Stimulated activated CD8-positive, alpha-beta memory T cell treated with anti-CD3 and anti-CD28 coated beads, Interleukin-15, amount 100 ng/mL, for 24 hours (primary cell): ENCODE data around the gene DIAPH2.
"Not testable (repeated sequence)": the region's sequence is repeated elsewhere in the genome, so short reads cannot be mapped to it uniquely, and the experiment has no call there.

Experiments used
- DNase-seq: peaks from one replicate; pipeline ENCODE4 v3.0.0-alpha.2; 2020; ENCODE audit warnings: low read depth

DIAPH2 gene

DNA sequence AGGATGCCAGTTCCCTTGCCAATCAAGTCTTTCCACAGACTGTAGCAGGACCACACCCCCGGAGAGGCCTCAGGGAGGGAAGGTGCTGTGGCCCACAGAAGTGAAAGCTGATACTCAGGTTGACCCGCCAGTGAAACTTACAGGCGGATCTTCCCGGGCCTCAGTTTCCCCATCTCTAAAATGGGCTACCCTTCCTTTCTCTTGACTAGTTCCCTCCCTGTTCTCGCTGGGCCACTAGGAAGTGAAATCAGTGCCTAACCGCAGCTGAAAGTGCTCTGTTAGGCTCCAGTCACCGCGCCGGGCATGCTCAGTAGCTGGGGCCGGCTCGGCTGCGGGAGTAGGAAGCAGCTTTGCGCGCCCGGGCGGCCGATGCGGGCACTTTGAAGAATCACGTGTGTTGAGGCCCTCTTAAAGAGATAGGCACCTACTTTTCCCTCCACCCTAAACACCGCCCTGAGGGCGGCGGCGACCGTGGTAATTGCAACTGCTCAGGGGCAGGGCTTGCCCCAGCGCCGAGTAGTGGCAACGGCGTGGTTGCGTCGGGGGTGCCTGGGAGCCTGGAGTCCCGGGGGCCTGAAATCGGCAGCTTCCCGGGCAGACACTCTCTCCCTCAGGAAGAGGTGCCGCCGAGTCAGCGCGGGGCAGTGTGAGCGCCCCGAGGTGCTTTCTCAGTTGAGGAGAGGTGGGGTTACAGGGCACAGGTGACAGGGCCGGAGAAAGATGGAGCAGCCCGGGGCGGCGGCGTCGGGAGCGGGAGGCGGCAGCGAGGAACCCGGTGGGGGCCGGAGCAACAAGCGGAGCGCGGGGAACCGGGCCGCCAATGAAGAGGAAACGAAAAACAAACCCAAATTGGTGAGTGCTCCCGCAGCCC is at the start of gene DIAPH2:
TSS of gene DIAPH2 (plus strand) at position 504 of the 871 bp plus-strand sequence.
- peak; percentile 23 for DNase-seq

DNA sequence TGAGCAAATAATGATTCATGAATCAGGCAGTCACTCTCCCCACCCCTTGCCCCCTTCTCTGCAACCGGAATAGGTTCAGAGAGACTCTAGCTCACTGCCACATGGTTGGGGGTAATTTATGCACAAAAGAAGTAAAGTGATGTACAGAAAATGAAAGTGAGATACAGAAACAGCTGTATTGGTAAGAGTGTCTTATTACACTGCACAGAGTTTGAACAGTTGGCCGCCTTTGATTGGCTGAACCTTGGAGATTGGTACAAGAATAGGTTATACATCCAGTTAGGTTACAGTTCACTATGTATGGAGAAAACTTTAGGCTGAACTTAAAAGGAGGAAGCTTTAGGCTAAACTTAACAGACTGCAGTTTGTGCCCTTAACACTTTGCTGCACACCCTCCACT is 34.6 kb upstream of the DIAPH2 start:
- DNase-seq = no peak

DNA sequence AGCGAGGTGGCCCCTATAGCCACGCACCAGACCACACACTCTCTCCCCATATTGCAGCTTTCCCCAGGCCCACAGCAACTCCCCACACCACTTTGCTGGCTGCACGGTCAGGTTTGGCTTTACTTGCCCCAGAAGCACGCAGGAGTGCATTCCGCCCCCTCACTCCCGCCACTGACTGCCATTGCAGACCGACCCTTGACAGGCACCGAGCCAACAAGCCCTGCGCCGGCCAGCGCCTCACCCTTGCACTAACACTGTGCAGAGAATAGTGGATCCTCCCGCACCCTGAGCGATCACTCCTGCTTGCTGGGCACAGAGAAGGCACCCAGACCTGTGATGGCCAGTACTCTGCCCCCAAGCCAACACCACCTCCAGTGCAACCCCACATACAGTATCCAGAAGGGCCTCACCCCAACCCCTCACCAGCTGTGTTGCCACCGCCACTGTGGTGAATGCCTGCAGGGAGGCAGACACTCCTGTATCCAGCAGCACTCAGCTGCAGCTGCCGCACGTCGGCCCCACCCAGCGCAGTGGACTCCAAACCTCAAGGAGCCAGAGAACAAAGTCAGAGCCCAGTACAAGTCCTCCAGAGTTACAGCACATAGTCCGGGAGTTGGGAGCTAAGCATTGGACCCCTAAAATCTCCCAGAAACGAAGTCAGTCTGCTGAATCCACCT is 28.6 kb upstream of the DIAPH2 start:
- no peak for DNase-seq

DNA sequence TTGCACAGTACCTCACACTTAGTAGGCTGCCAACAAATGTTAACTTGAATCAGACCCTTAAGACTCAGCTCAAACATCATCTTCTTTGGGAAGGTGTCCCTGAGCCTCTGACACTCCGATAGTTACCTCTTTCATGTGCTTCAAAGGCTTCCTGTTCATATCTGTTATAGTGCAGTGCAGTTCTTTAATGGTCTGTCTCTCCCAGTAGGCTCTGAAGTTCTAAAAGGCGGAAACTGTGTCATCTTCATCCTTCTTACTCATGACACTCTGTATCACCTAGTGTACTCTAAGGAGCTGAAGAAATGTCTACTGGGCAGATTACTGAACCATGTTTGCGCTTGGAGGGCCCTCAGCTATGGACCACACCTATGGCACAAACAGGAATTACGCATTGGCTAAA is 2.1 kb upstream of the DIAPH2 start:
- no peak for DNase-seq

DNA sequence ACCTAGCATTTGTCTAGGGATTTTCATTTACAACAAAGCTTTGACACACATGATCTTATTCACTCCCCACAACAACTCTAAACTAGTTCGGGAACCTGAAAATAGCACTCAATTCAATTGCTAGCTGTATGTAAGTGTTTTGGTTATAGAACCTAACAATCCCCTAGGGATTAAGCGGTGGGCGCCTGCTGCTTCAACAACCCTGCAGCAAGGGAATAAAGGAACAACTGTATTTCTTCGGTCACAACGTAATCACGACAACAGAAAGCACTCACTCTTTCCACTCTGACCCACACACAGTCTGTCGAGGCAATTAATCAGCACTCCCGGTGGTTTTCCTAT is 674 bp upstream of the DIAPH2 start:
- DNase-seq = no peak

DNA sequence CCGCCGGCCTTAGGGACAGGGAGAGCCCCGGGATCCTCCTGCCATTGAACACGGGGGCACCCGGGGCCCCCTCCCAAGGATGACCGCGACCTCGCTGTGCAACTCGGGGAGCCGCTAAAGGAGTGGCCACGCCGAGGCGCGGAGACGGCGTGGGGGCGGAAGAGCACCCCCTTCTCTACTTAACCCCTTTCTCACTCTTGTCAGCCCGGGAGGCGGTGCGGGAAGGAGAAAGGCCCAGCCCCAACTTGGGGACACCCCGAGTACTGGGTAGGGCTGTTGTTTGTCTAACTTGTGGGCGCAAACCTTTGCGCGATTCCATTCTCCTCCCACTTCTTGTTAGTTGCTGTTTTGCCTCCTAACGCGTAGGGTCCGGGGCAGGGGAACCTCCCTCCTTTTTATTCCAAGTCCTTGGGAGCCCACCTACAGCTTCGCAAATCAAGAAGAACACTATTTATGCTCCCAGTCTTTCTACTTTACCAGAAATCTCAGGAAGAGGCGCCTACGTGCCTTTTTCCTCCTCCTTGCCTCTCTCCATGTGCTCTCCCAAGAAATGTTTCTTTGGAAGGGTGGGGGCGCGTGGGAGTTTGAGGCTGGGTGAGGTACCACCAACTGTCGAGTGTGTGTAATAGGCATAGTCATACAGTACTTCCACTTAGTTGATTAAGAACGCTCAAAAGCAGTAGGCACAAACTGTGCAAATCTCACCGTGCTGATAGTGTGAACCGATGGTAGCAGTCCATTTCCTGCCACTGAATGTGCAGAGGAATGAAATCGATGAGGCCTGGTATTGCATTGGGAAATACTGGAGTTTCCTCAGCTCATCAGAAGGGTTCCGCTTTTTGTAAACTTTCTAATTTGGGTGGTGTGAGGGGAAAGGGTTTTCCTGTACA is 813 bp downstream of the DIAPH2 start:
- peak; percentile 1 for DNase-seq

DNA sequence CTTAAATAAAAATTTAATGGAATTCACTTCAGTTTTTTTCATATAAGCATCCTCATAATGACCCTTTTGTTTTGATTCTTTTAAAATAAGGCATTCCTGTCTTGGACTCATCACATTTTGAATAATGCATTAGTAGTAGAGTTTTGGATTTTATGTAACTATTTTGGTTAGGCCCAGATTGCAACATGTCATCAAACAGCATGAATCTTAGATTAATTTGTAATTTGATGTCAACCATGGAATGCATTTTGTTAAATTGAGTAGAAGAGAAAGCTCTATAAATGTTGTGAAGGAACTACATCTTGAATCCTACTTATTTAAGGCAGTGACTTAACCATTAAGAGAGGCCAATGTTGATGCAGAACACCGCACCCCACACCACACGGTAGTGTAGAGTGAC is 3.1 kb downstream of the DIAPH2 start:
- no peak for DNase-seq

DNA sequence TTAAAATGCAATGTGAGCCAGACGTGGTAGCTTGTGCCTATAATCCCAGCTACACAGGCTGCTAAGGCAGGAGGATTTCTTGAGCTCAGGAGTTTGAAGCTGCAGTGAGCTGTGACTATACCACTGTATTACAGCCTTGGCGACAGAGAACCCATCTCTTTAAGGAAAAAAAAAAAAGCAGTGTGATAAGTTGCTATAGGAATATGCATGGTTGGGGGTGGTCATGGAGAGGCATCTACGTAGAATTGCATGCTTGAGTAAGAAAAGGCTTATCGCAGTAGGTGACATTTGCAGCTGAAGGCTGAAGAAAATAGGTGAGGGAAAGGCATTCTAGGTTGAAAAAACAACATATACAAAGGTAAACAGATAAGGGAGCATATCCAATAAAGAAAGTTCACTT is 4.1 kb downstream of the DIAPH2 start:
- DNase-seq = no peak

DNA sequence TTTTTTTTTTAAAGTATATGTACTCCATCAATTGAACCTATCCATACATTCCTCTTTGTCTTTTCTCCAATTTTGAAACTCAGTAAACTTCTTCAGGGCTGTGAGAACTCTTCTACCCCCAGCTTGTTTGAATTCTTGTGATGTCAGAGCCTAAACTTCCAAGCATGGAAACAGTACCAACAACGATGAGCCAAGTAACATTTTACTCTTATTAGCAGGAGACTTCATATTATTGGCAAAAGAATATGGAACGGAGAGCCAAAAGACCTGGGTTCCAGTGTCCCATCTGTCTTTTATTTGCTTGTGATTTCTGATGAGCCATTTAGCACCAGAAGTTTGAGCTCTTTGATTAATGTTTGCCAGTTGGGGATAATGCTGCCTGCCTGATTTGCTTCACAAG is 5.3 kb downstream of the DIAPH2 start:
- DNase-seq = no peak

DNA sequence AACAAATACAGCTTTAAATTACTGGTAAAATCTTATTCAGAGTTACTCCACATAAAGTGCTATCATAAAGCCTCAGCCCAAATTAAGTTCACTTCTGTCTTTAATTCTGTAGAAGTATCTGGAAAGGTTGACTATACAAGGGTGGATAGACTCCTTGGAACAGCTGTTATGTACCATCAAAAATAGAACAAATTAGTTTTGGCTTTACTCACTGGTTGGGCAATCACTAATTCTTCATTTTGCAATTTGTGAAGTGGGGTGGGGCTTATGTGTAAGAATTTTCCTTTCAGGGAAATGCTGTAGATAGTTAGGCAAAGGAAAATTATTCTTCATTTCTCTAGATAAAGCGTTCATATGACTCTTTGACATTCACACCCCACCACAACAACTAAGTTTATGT is 7.8 kb downstream of the DIAPH2 start:
- no peak for DNase-seq

DNA sequence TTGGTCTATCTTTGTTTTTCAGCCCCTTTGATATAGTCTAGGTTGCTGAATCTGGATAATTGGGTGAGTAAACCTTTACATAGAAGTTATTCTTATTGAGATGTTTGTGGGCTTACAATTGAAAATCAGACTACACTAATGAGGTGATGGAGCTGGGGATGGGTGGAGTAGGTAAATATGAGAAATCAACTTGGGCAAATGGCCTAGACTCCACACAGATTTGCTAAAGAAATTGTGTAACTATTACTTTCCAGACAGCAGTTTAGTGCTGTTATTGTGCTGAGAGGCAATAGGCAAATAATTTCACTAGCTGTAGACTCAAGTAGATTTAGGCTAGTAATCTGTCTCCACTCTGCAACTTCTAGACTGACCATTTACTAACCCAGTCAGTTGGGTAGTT is 8.2 kb downstream of the DIAPH2 start:
- DNase-seq = no peak

DNA sequence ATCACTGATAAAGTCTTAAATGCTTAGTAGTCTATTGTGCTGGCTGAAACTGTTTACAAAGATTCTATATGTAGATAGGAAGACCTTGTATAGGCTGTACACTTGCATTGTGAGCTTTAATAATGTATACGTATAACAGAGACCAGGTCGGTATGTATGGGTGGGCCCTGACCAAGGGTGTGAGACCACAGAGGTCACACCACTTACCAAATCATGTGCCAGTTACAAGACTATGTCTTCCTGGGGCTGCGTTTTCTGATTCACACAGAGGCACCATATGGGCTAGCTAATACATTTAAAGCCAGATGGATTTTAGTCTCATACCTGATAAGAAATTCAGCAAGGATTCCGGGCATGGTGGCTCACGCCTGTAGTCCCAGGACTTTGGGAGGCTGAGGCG is 8.8 kb downstream of the DIAPH2 start:
- no peak for DNase-seq

DNA sequence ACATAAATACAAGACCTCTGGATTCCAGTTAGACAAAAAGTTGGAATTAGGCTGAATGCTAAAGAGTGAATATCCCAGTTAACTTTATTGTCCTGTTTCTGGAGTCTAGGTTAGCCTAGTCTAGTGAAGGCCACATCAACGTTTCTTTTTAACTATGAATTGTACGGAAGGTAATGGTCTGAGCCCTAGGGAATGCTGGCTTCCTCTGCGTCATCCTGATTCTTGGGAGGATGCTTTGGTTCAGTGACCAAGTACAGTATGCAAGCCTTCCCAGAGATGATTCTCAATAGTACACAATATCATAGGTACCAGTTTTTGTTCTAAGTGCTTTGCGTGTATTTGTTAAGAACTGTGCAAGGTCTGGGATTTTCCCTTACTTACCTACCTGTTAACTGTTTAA is 11.8 kb downstream of the DIAPH2 start:
- no peak for DNase-seq

DNA sequence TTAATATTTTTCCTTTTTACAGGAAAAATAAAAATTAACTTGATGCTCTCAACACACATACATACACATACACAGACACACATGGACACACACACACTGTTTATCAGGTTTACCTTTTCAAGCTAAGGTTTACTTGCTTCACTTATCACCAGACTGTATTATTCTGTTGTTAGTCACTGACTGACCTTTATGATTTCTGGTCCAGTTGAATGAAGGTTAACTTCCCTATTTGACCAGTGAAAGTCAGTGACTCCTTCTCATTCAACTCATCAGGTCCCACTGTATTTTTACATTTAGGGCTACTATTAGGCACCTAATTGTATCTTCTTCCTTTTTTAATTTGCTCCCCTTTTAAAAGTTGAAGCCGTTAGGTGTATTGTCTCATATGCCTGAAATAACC is 16.0 kb downstream of the DIAPH2 start:
- no peak for DNase-seq

DNA sequence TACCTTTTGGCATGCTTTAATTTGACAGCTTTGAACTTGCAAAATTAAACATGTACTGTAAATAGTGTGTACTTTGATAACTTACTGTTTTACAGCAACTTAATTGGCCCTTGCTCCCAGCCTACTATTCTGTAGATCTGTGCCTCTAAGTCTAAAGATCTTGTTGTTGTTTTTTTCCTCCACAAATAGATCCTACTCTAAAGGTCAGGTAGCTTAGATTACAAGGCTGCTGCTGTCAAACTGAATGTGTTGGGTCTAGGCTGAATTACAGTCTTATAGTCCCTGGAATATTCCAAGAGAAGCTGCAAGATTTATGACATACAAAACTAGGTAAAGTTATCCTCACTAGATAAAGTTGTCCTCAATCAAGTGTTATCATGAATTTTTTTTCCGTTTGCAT is 18.7 kb downstream of the DIAPH2 start:
- DNase-seq = no peak

DNA sequence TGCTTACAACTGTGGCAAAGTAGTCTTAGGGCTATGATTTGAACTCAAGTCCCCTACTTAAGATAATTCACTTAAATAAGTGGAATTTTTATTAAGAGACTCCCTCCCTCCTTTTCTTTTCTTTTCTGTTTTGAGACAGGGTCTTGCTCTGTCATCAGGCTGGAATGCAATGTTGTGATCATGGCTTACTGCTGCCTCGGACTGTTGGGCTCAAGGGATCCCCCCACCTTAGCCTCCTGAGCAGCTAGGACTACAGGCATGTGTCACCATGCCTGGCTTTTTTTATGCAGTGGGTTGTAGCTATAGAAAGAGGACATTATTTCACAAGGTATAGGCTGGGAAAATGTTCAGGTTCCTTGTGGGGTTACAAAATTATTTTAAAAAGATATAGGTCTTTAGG is 19.2 kb downstream of the DIAPH2 start:
- DNase-seq = no peak

DNA sequence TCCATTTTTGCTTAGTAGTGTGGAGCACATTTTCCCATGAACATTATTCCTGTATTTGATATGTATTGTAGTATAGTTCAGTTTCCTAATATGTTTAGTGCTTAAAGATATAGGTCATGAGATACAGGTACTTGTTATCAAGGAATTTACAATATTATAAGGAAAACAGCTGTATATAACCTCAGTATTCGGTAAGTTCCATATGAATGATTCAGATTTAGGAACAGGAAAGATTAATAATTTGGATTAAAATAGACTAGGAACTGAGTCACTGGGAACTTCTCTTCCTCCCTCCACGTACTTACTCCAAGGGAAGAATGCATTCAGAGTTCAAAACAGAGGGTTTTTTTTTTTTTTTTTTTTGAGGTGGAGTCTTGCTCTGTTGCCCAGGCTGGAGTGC is 20.0 kb downstream of the DIAPH2 start:
- DNase-seq = no peak

DNA sequence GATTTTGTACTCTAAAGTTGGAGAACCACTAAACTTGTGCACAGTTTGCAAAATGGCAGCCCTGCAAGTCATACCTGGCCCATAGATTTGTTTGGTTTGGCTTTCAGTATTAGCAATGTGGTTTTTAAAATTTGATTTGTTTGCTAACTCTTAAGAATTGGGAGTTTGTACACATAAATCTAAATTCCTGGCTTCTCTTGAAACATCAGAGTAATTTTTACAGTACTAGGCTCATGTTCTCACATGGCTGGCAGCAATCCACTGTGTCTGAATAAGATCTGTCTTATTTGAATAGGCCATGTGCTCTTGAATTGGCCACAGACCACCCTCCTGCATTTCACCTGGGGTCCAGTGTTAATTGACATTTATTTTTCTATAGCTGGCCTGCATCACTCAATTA is 21.3 kb downstream of the DIAPH2 start:
- no peak for DNase-seq

DNA sequence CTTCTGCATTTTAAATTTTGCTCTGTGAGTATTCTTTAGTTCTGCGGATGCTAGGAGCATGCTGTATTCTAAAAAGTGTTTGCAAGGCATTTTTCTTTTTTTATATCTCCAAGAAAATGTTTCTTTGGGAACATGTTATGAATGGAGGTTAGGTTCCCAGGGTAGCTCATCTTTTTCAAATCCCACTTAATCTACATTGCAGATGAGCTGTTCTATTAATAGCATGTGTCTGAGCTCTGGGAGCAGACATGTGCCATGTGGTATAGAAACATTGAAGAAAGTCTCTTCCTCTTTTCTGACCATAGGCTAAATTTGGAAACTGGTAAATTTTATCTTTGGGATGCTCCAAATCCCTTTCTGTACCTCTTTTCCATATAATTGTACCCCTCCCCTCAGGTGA is 23.2 kb downstream of the DIAPH2 start:
- no peak for DNase-seq

DNA sequence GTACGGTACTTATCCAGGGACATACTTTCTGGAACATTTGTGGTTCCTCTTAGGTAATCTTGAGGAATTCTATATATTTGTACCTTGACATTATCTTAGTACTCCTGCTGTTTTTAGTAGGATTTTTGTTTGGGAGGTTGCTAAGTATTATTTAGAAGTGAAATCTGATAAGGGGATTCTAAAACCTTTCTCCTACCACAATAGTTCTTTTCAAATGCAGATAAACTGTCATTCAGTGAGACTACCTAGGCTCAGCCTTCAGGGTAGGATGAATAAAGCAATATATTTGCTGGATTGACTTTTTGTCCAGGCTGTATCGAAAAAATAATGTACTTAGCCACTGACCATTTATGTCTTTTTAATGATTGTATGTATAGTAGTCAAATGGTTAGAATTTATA is 25.4 kb downstream of the DIAPH2 start:
- DNase-seq = no peak

DNA sequence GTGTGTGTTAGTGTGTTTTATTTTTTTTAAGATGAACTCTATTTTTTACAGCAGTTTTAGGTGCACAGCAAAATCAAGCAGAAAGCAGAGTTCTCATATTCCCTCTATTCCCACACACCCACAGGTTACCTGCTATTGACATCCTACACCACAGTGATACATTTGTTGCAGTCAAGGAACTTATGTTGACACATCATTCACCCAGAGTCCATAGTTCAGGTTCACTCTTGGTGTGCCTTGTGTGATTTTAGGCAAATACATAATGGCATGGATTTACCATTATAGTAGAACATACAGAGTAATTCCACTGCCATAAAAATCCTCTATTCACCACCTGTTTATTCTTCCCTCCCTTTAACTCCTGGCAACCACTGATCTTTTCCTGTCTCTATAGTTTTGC is 28.7 kb downstream of the DIAPH2 start:
- no peak for DNase-seq

DNA sequence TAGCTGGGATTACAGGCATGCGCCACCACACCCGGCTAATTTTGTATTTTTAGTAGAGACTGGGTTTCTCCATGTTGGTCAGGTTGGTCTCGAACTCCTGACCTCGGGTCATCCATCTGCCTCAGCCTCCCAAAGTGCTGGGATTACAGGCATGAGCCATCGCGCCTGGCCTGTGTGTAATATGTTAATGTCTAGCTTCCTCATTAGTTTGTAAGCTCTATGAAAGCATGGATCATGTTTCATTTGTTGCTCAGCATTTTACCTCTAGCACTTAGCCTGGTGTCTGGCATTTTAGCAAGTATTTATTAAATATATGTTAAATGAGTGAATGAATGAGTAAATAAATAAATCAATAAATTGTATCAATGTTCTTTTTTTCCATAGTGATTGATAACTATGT is 29.8 kb downstream of the DIAPH2 start:
- not testable (repeated sequence) for DNase-seq

DNA sequence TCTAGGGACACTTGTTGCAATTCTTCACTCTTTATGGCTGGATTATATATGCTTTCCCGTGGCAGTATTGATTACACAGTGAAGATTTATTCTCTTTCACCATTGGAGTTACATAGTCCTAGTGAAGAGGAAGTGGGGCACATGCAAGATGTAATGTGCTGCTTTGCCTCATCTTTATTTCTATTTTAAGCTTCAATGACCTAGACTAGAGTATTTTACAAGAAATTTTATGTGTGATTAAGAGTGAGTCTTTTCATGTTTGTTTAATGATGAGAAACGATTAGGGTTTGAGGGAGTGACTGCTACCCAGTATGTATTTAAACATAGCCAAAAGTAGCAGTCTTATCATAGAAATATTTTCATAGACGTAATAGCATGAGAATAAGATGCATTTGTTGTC is 30.8 kb downstream of the DIAPH2 start:
- DNase-seq = no peak
